Kidney (tissue), 14 donors: ENCODE measurements around the gene EFNA2. TPM values are rescaled to one million over a fixed set of nuclear protein-coding genes. Genes with fewer than 3 reads are reported as not detected.

ENCODE experiments used
- DNase-seq, 5 donors: peaks; one replicate each; pipeline ENCODE4 v3.0.0-alpha.2; 2013 to 2020
- FAIRE-seq: peaks from 2 replicates; lab custom pipeline; 2012; peaks lifted over from hg19 to GRCh38; lab: Jason Lieb, UNC
- H3K27ac ChIP-seq, 2 donors: one replicate each; pipeline ENCODE4 v1.7.0; 2013; ENCODE audit warnings: low read depth in 2 of 2, low read length in 2 of 2, inconsistent platforms in 1 of 2
- H3K27me3 ChIP-seq: one replicate; pipeline ENCODE4 v1.7.1; 2013; ENCODE audit warnings: low read length, inconsistent platforms; ENCODE audit not compliant: control insufficient read depth, insufficient read depth
- H3K36me3 ChIP-seq, 3 donors: one replicate each; pipeline versions ENCODE4 v1.7.0 to v1.7.1; 2013; ENCODE audit warnings: low read length in 3 of 3, control low read depth in 1 of 3, inconsistent platforms in 1 of 3; ENCODE audit not compliant: insufficient read depth in 3 of 3, control insufficient read depth in 2 of 3
- H3K4me1 ChIP-seq, 3 donors: one replicate each; pipeline versions ENCODE4 v1.7.0 to v1.7.1; 2013; ENCODE audit warnings: low read length in 3 of 3, inconsistent platforms in 1 of 3, low read depth in 1 of 3; ENCODE audit not compliant: control insufficient read depth in 2 of 3, insufficient read depth in 2 of 3
- H3K4me3 ChIP-seq, 3 donors: one replicate each; pipeline versions ENCODE4 v1.7.0 to v1.8.1; 2013; ENCODE audit warnings: low read length in 3 of 3, control low read depth in 1 of 3, inconsistent platforms in 1 of 3
- H3K9ac ChIP-seq, 3 donors: one replicate each; pipeline versions ENCODE4 v1.7.0 to v1.7.1; 2013; ENCODE audit warnings: low read length in 3 of 3, control low read depth in 1 of 3, inconsistent platforms in 1 of 3
- H3K9me3 ChIP-seq, 3 donors: one replicate each; pipeline versions ENCODE4 v1.7.0 to v1.7.1; 2013; ENCODE audit warnings: low read length in 3 of 3, control low read depth in 1 of 3, inconsistent platforms in 1 of 3; ENCODE audit not compliant: control insufficient read depth in 2 of 3, insufficient read depth in 1 of 3
- intact Hi-C: fragments of 100-400 bp; cut with DNase I; formaldehyde crosslinking; loops from one replicate; pipeline ENCODE4 v1.11.1; 2022
- polyA plus RNA-seq: library from polyadenylated mRNA; stranded (reverse); fragments of 350-450 nt; fragmentation: Illumina TruSeq; extraction: RNeasy Lipid Tissue Mini Kit (QIAGEN cat#74804); gene quantifications from one replicate; pipeline ENCODE4 v1.2.3, GENCODE V29; 2014; ENCODE audit warnings: low read depth, low replicate concordance; ENCODE audit not compliant: insufficient read depth
- total RNA-seq: library from RNA; stranded (reverse); fragmentation: NEBNext Ultra II Directional; extraction: Animal tissue kit (Norgen Biotek cat#: 25700); gene quantifications from one replicate; pipeline ENCODE4 v1.2.1, GENCODE V29; 2021
- TF ChIP-seq, protein P1 (sequence below): IDR thresholded peaks from 3 replicates; pipeline ENCODE4 v1.5.1; 2012; ENCODE audit warnings: mild to moderate bottlenecking, moderate library complexity, borderline replicate concordance; ENCODE audit not compliant: insufficient read depth; ENCODE audit errors: extremely low read depth
- donor health status: control.
- donor health status: control.
- donor health status: control.
- donor health status: control.
- donor health status: control.
- donor health status: DM: yes; HTN: yes; CAD: no.
- donor health status: Normal renal cell carcinoma (clear cell type).

Gene EFNA2
- total and polyA plus RNA-seq, 2 donors from 2014 or later = not detected

GRCh38 chr19:1294688-1295087 is 9.0 kb downstream of the EFNA2 start:
- TF ChIP-seq, protein P1, sequence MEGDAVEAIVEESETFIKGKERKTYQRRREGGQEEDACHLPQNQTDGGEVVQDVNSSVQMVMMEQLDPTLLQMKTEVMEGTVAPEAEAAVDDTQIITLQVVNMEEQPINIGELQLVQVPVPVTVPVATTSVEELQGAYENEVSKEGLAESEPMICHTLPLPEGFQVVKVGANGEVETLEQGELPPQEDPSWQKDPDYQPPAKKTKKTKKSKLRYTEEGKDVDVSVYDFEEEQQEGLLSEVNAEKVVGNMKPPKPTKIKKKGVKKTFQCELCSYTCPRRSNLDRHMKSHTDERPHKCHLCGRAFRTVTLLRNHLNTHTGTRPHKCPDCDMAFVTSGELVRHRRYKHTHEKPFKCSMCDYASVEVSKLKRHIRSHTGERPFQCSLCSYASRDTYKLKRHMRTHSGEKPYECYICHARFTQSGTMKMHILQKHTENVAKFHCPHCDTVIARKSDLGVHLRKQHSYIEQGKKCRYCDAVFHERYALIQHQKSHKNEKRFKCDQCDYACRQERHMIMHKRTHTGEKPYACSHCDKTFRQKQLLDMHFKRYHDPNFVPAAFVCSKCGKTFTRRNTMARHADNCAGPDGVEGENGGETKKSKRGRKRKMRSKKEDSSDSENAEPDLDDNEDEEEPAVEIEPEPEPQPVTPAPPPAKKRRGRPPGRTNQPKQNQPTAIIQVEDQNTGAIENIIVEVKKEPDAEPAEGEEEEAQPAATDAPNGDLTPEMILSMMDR = no peak
- DNase-seq = peak in 1 of 5 donors; percentile 48
- Histone ChIP-seq H3K4me3 (no peak overlapping the region), H3K9ac (no peak overlapping the region), H3K27me3 (no peaks in the 10 kb centered on the region), H3K9me3 (no peaks in the 10 kb centered on the region), H3K4me1 (peaks cover 0 to 3% (median 0%) of the 10 kb centered on the region in 3 donors), H3K36me3 (no peaks in the 10 kb centered on the region), H3K27ac (no peak overlapping the region)
- intact Hi-C loops = no loop called here
- FAIRE-seq = no peak

DNA sequence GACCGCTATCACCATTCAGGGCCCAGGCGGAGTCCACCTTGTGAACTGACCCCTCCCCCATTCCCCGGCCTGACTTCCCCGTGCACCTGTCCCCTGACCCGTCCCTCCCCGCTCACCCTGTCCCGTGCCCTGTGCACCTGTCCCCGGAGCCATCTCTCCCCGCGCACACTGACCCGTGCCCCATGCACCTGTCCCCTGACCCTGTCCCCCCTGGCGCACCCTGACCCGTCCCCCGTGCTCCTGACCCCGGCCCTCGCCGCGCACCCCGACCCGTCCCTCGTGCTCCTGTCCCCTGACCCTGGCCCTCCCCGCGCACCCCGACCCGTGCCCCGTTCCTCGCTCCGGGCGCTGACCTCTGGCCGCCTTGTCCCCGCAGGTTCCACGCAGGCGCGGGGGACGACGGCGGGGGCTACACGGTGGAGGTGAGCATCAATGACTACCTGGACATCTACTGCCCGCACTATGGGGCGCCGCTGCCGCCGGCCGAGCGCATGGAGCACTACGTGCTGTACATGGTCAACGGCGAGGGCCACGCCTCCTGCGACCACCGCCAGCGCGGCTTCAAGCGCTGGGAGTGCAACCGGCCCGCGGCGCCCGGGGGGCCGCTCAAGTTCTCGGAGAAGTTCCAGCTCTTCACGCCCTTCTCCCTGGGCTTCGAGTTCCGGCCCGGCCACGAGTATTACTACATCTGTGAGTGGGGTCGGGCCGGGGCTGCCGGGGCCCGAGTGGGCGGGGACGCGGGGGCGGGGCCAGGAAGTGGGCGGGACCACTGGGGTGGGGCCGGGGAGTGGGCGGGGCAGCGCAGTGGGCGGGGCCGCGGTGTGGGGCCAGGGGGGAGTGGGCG is 9.7 kb downstream of the EFNA2 start:
- no peaks in the 10 kb centered on the region for H3K36me3 ChIP-seq
- TF ChIP-seq, protein P1 = no peak
- H3K4me1 ChIP-seq = peaks cover 0 to 3% (median 0%) of the 10 kb centered on the region in 3 donors
- H3K27ac ChIP-seq = no peak overlapping the region
- peak in 3 of 5 donors; percentile 56 to 76 (median 76) for DNase-seq
- no peak overlapping the region for H3K4me3 ChIP-seq
- intact Hi-C loops = no loop called here
- no peaks in the 10 kb centered on the region for H3K27me3 ChIP-seq
- H3K9ac ChIP-seq = no peak overlapping the region
- no peak for FAIRE-seq
- no peaks in the 10 kb centered on the region for H3K9me3 ChIP-seq

GRCh38 chr19:1296078-1296477 is 10.4 kb downstream of the EFNA2 start:
- Histone ChIP-seq H3K9me3 (no peaks in the 10 kb centered on the region), H3K9ac (no peak overlapping the region), H3K27me3 (no peaks in the 10 kb centered on the region), H3K27ac (no peak overlapping the region), H3K36me3 (no peaks in the 10 kb centered on the region), H3K4me3 (no peak overlapping the region), H3K4me1 (peaks cover 0 to 3% (median 0%) of the 10 kb centered on the region in 3 donors)
- FAIRE-seq (no peak), DNase-seq (no peak)
- intact Hi-C loops = no loop called here
- TF ChIP-seq, protein P1 = no peak
